DOHH2 (cell line): ENCODE results near the gene UXS1.

Experiments
- H3F3A ChIP-seq: fragments of 200-600 bp; sonication (generic), shearing (Covaris generic); 2 replicates; pipeline ENCODE4 v1.6.0; 2016; ENCODE audit warnings: antibody characterized with exemption, mild to moderate bottlenecking; ENCODE audit not compliant: control insufficient read depth, insufficient read depth
- H3K27ac ChIP-seq: fragments of 200-600 bp; sonication (generic); 2 replicates; pipeline ENCODE4 v1.5.1; 2014; ENCODE audit warnings: low read depth, mild to moderate bottlenecking, low read length, moderate library complexity
- H3K27me3 ChIP-seq: fragments of 200-600 bp; sonication (generic); 2 replicates; pipeline ENCODE4 v1.6.1; 2014; ENCODE audit warnings: mild to moderate bottlenecking, low read length, mixed read lengths; ENCODE audit not compliant: control insufficient read depth
- H3K36me3 ChIP-seq: fragments of 200-600 bp; sonication (generic); 2 replicates; pipeline ENCODE4 v1.6.1; 2014; ENCODE audit warnings: mild to moderate bottlenecking, low read length, moderate library complexity, mixed read lengths; ENCODE audit not compliant: control insufficient read depth
- H3K4me1 ChIP-seq: fragments of 200-600 bp; sonication (generic); 2 replicates; pipeline ENCODE4 v1.6.1; 2014; ENCODE audit warnings: mild to moderate bottlenecking, low read length, mixed read lengths; ENCODE audit not compliant: control insufficient read depth
- H3K4me2 ChIP-seq: fragments of 200-600 bp; sonication (generic); 2 replicates; pipeline ENCODE4 v1.6.0; 2014; ENCODE audit warnings: mild to moderate bottlenecking, low read length, moderate library complexity
- H3K4me3 ChIP-seq: fragments of 200-600 bp; sonication (generic); 2 replicates; pipeline ENCODE4 v1.5.1; 2014; ENCODE audit warnings: mild to moderate bottlenecking, low read length, mixed read lengths
- H3K79me2 ChIP-seq: fragments of 200-600 bp; sonication (generic); 2 replicates; pipeline ENCODE4 v1.6.1; 2014; ENCODE audit warnings: mild to moderate bottlenecking, low read length, mixed read lengths; ENCODE audit not compliant: control insufficient read depth
- H3K9me2 ChIP-seq: fragments of 200-600 bp; sonication (generic); replicated peaks from 2 replicates; pipeline ENCODE4 v1.6.1; 2014; ENCODE audit warnings: mild to moderate bottlenecking, low read length, mixed read lengths; ENCODE audit not compliant: control insufficient read depth
- H3K9me3 ChIP-seq: fragments of 200-600 bp; sonication (generic); 2 replicates; pipeline ENCODE4 v1.6.1; 2014; ENCODE audit warnings: antibody characterized with exemption, low read length, mixed read lengths; ENCODE audit not compliant: control insufficient read depth, insufficient read depth
- H4K20me1 ChIP-seq: fragments of 200-600 bp; sonication (generic); 2 replicates; pipeline ENCODE4 v1.6.0; 2014; ENCODE audit warnings: low read depth, mild to moderate bottlenecking, antibody characterized with exemption, low read length, moderate library complexity; ENCODE audit not compliant: control insufficient read depth, insufficient read depth
- EZH2phosphoT487 ChIP-seq: fragments of 200-600 bp; sonication (generic); IDR thresholded peaks from 2 replicates; pipeline ENCODE4 v1.6.1; 2017; ENCODE audit warnings: borderline replicate concordance, mild to moderate bottlenecking, antibody characterized with exemption, low read length, moderate library complexity, mixed read lengths
- TF ChIP-seq, protein P1 (sequence below): fragments of 200-600 bp; sonication (generic); IDR thresholded peaks from one replicate; pipeline ENCODE4 v1.5.1; 2014; ENCODE audit warnings: antibody characterized with exemption, mild to moderate bottlenecking, low read depth, low read length; ENCODE audit not compliant: poor library complexity, severe bottlenecking

UXS1 gene

GRCh38 chr2:106184857-106185256, 9.2 kb downstream of the UXS1 start:
- H3K9me2 ChIP-seq, result no peaks in the 10 kb centered on the region
- peaks cover 8% of the 10 kb centered on the region for H3K4me1 ChIP-seq
- TF ChIP-seq, protein P1, sequence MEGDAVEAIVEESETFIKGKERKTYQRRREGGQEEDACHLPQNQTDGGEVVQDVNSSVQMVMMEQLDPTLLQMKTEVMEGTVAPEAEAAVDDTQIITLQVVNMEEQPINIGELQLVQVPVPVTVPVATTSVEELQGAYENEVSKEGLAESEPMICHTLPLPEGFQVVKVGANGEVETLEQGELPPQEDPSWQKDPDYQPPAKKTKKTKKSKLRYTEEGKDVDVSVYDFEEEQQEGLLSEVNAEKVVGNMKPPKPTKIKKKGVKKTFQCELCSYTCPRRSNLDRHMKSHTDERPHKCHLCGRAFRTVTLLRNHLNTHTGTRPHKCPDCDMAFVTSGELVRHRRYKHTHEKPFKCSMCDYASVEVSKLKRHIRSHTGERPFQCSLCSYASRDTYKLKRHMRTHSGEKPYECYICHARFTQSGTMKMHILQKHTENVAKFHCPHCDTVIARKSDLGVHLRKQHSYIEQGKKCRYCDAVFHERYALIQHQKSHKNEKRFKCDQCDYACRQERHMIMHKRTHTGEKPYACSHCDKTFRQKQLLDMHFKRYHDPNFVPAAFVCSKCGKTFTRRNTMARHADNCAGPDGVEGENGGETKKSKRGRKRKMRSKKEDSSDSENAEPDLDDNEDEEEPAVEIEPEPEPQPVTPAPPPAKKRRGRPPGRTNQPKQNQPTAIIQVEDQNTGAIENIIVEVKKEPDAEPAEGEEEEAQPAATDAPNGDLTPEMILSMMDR, result no peak
- TF ChIP-seq EZH2phosphoT487, result no peak
- H3F3A ChIP-seq, result no peaks in the 10 kb centered on the region
- no peaks in the 10 kb centered on the region for H3K36me3 ChIP-seq
- H3K4me2 ChIP-seq, result no peak overlapping the region
- no peaks in the 10 kb centered on the region for H4K20me1 ChIP-seq
- H3K27me3 ChIP-seq, result no peaks in the 10 kb centered on the region
- no peaks in the 10 kb centered on the region for H3K9me3 ChIP-seq
- H3K79me2 ChIP-seq, result peaks cover 51% of the 10 kb centered on the region
- H3K4me3 ChIP-seq, result no peak overlapping the region
- no peak overlapping the region for H3K27ac ChIP-seq

- Histone ChIP-seq H4K20me1 (no peaks in the 10 kb centered on the region), H3K4me3 (no peak overlapping the region), H3K27me3 (no peaks in the 10 kb centered on the region), H3K4me1 (peaks cover 4% of the 10 kb centered on the region), H3K79me2 (peaks cover 49% of the 10 kb centered on the region), H3K36me3 (no peaks in the 10 kb centered on the region), H3K9me3 (no peaks in the 10 kb centered on the region), H3K4me2 (no peak overlapping the region), H3K9me2 (no peaks in the 10 kb centered on the region), H3F3A (no peaks in the 10 kb centered on the region), H3K27ac (no peak overlapping the region)
- TF ChIP-seq, protein P1, result no peak
- no peak for TF ChIP-seq EZH2phosphoT487
Observed at GRCh38 chr2:106184394-106184793, 9.7 kb downstream of the UXS1 start.

DNA sequence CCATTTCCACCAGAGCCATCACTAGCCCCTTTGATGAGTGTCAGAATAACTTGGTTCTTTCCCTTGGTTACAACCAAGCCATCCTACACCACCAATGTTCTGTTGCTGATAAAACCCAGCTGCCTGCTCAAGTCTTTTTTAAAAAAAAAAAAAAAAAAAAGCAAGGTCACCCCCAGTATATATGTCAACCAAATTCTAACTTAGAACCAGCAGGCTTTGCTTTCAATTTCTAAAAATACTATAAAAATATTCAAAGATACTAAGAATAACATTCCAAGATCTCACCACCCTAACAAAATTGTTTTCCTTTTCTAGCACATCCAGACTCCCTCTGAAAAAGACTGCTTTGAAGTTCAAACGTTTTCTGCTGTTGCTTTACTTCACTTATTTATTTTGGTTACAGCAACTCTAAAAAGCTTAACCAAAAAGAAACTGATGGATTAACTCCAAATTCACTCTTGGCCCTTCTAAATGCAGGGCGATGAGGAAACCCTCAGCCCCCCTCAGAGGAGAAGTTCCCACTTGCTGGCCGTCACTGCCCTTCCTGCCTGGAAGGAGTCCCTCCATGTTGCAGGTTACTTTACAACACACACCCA, 10.9 kb downstream of the UXS1 start:
- Histone ChIP-seq H3K4me3 (no peak overlapping the region), H4K20me1 (no peaks in the 10 kb centered on the region), H3F3A (no peaks in the 10 kb centered on the region), H3K27me3 (no peaks in the 10 kb centered on the region), H3K9me3 (no peaks in the 10 kb centered on the region), H3K4me1 (no peaks in the 10 kb centered on the region), H3K9me2 (no peaks in the 10 kb centered on the region), H3K4me2 (no peak overlapping the region), H3K79me2 (peaks cover 40% of the 10 kb centered on the region), H3K36me3 (no peaks in the 10 kb centered on the region), H3K27ac (no peak overlapping the region)
- TF ChIP-seq EZH2phosphoT487, result no peak
- TF ChIP-seq, protein P1, result no peak

DNA sequence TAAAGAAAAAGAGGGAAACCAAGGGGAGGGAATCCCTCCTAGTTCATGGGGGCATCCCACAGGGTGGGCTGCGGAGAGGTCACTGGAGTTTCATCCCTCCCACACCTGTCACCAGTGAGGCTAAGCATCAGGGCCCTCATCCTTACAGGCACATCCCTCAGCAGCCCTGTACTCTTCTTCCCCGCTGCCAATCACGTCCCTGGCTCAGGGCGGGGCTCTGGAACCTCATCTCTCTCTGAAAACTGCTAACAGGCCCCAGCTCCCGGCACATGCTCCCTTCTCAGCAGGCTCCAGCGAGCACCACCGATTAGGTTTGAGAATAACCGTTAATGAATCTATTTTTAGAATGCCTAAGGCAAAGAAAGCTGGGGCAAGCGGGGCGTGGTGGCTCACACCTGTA, 13.0 kb downstream of the UXS1 start:
- H3K4me2 ChIP-seq, result no peak overlapping the region
- H3F3A ChIP-seq, result no peaks in the 10 kb centered on the region
- H3K36me3 ChIP-seq, result no peaks in the 10 kb centered on the region
- H3K79me2 ChIP-seq, result peaks cover 25% of the 10 kb centered on the region
- no peaks in the 10 kb centered on the region for H3K9me3 ChIP-seq
- no peaks in the 10 kb centered on the region for H3K9me2 ChIP-seq
- H3K4me3 ChIP-seq, result no peak overlapping the region
- no peaks in the 10 kb centered on the region for H4K20me1 ChIP-seq
- TF ChIP-seq, protein P1, result no peak
- TF ChIP-seq EZH2phosphoT487, result no peak
- H3K4me1 ChIP-seq, result no peaks in the 10 kb centered on the region
- no peak overlapping the region for H3K27ac ChIP-seq
- H3K27me3 ChIP-seq, result no peaks in the 10 kb centered on the region
